K562 (cell line): Measurements from ENCODE around the gene ZCCHC9. TPM values are rescaled to one million over a fixed set of nuclear protein-coding genes. Genes with fewer than 3 reads are reported as not detected.

Experiments
- CBFA2T3 ChIP-seq: fragments of 450-650 bp; IDR thresholded peaks from 2 replicates; pipeline ENCODE4 v1.6.1; 2017
- CHD2 ChIP-seq: IDR thresholded peaks from 2 replicates; pipeline ENCODE4 v1.6.1; 2011; ENCODE audit warnings: low read depth, low read length
- FUS ChIP-seq: fragments of 200-400 bp; formaldehyde crosslinking; optimal IDR thresholded peaks from 2 replicates; pipeline ENCODE3; 2017; ENCODE audit warnings: low read depth, low read length
- HSF4 ChIP-seq: fragments of 250-450 bp; sonication (Bioruptor Pico); IDR thresholded peaks from 2 replicates; pipeline ENCODE4 v2.1.2; 2022; ENCODE audit warnings: mild to moderate bottlenecking, moderate library complexity, borderline replicate concordance
- MCM2 ChIP-seq: fragments of 450-650 bp; IDR thresholded peaks from 2 replicates; pipeline ENCODE4 v1.6.1; 2017; ENCODE audit warnings: low read depth, mild to moderate bottlenecking
- MECOM ChIP-seq: fragments of 250-450 bp; sonication (Bioruptor Pico); IDR thresholded peaks from 2 replicates; pipeline ENCODE4 v1.8.0; 2022; ENCODE audit warnings: inconsistent platforms
- NCOA4 ChIP-seq: fragments of 450-650 bp; IDR thresholded peaks from 2 replicates; pipeline ENCODE4 v1.6.1; 2018; ENCODE audit warnings: mild to moderate bottlenecking; ENCODE audit not compliant: partially characterized antibody
- REST ChIP-seq, 2 experiments: fragments of 450-650 bp; formaldehyde crosslinking in 1 of 2; IDR thresholded peaks; 2 replicates each; pipeline versions ENCODE4 v1.4.0 to v1.6.1; 2014 to 2020; ENCODE audit warnings: mild to moderate bottlenecking in 2 of 2, borderline replicate concordance in 1 of 2, low read depth in 1 of 2
- SIRT6 ChIP-seq: IDR thresholded peaks from one replicate; pipeline ENCODE4 v1.6.1; 2012; ENCODE audit warnings: low read depth, mild to moderate bottlenecking, control low read depth, inconsistent platforms, low read length, moderate library complexity
- STAT5A ChIP-seq: IDR thresholded peaks from 2 replicates; pipeline ENCODE4 v1.6.1; 2012; ENCODE audit warnings: low read length, inconsistent platforms, borderline replicate concordance
- ZBTB2 ChIP-seq: fragments of 450-650 bp; IDR thresholded peaks from 2 replicates; pipeline ENCODE4 v1.6.1; 2016; ENCODE audit warnings: antibody characterized with exemption
- ZNF165 ChIP-seq: fragments of 250-450 bp; sonication (Bioruptor Pico); IDR thresholded peaks from 2 replicates; pipeline ENCODE4 v1.4.0; 2020; ENCODE audit warnings: borderline replicate concordance
- ZNF347 ChIP-seq: fragments of 450-650 bp; formaldehyde crosslinking; IDR thresholded peaks from 2 replicates; pipeline ENCODE4 v1.4.0; 2020; ENCODE audit warnings: low read depth, mild to moderate bottlenecking, moderate library complexity
- ZNF699 ChIP-seq: fragments of 250-450 bp; sonication (Bioruptor Pico); IDR thresholded peaks from 2 replicates; pipeline ENCODE4 v1.8.0; 2021; ENCODE audit warnings: mild to moderate bottlenecking, moderate library complexity; ENCODE audit not compliant: insufficient replicate concordance
- polyA plus RNA-seq, 8 experiments: library from polyadenylated mRNA; depleted of rRNA in 4 of 8; stranded (reverse) in 5 of 8; unstranded in 3 of 8; fragments of >200 nt; fragmentation: Nextera tagmentation in 2 of 8; fragmentation: Illumina TruSeq in 1 of 8; extraction: Ambion mirVana in 2 of 8; extraction: Trizol in 1 of 8; gene quantifications; 2 replicates each; pipeline versions ENCODE4 v1.2.1 to v1.2.3, GENCODE V29; 2011 to 2014; ENCODE audit warnings: inconsistent platforms in 1 of 8, missing spikeins in 1 of 8
- total RNA-seq, 7 experiments: library from RNA; depleted of rRNA in 6 of 7; stranded (reverse); fragments of >200 nt in 6 of 7; fragmentation: Illumina TruSeq in 2 of 7; extraction: Trizol in 2 of 7; gene quantifications; 2 replicates each; pipeline versions ENCODE4 v1.2.1 to v1.2.3, GENCODE V29; 2011 to 2021; ENCODE audit warnings: low replicate concordance in 1 of 7

The ZCCHC9 gene
- total and polyA plus RNA-seq, 9 of the 15 experiments (the other 6 are each of a cell fraction or from before 2014, with no cell fraction given), result 40.3 to 95.3 (median 59.9) TPM

GRCh38 chr5:81301271-81302015, at the start of gene ZCCHC9 (continued):
- TF ChIP-seq REST (IDR thresholded peaks at IDR 0.05; ENCODE audit: borderline replicate concordance) (no peak; the same call in 1 of the 2 replicates), REST (CRISPR knock-in tag; IDR thresholded peaks at IDR 0.05; ENCODE audit: low read depth) (0 out of 2 replicates have a peak, but pooled peaks have one; percentile 38), HSF4 (CRISPR knock-in tag) (no peak), FUS (no peak), ZNF165 (no peak), ZNF347 (CRISPR knock-in tag) (no peak), ZBTB2 (no peak), STAT5A (no peak), MECOM (no peak), NCOA4 (no peak), CBFA2T3 (no peak), MCM2 (no peak), CHD2 (no peak), ZNF699 (CRISPR knock-in tag) (no peak), SIRT6 (no peak)
